Measurements from ENCODE around the gene MMP17.

The MMP17 gene

DNA sequence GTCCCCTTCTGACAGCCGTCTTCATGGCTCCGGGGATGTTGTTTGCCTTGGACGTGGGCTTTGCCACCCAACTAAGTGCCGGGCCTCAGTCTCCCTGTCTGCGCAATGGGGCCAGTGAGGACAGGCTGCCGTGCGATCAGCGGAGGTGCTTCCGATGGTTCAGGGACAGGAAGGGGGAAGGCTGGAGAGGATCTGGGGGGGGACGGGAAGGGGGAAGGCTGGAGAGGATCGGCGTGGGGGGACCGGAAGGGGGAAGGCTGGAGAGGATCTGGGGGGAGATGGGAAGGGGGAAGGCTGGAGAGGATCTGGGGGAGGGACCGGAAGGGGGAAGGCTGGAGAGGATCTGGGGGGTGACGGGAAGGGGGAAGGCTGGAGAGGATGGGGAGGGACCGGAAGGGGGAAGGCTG is 3.4 kb downstream of the MMP17 start:
- no peaks in the 10 kb centered on the region for H4K20me1 ChIP-seq (ENCODE audit: insufficient read depth, low read length)
- no peak overlapping the region for H3K9ac ChIP-seq (ENCODE audit: low read length)
- no peak overlapping the region for H3K4me3 ChIP-seq (ENCODE audit: low read depth, low read length, poor library complexity, severe bottlenecking)

GRCh38 chr12:131832321-131833231 is 4.4 kb downstream of the MMP17 start:
- no peak overlapping the region for H3K4me2 ChIP-seq (ENCODE audit: low read length)
- H3K27ac ChIP-seq (ENCODE audit: low read depth, low read length, poor library complexity, severe bottlenecking): no peak overlapping the region
- H4K20me1 ChIP-seq (ENCODE audit: insufficient read depth, low read length): no peaks in the 10 kb centered on the region
- no peak overlapping the region for H3K4me3 ChIP-seq (ENCODE audit: low read depth, low read length, poor library complexity, severe bottlenecking)
- no peaks in the 10 kb centered on the region for H3K9me3 ChIP-seq (ENCODE audit: low read length)
- no peak overlapping the region for H2AFZ ChIP-seq (ENCODE audit: low read length)
- no peaks in the 10 kb centered on the region for H3K79me2 ChIP-seq (ENCODE audit: insufficient read depth, low read length)
- H3K9me2 ChIP-seq (ENCODE audit: low read depth, low read length): no peaks in the 10 kb centered on the region
- H3F3A ChIP-seq (ENCODE audit: insufficient read depth, low read length): no peaks in the 10 kb centered on the region
- no peaks in the 10 kb centered on the region for H3K4me1 ChIP-seq (ENCODE audit: insufficient read depth, low read length, severe bottlenecking)
- no peak overlapping the region for H3K9ac ChIP-seq (ENCODE audit: low read length)
- TF ChIP-seq, protein P1, sequence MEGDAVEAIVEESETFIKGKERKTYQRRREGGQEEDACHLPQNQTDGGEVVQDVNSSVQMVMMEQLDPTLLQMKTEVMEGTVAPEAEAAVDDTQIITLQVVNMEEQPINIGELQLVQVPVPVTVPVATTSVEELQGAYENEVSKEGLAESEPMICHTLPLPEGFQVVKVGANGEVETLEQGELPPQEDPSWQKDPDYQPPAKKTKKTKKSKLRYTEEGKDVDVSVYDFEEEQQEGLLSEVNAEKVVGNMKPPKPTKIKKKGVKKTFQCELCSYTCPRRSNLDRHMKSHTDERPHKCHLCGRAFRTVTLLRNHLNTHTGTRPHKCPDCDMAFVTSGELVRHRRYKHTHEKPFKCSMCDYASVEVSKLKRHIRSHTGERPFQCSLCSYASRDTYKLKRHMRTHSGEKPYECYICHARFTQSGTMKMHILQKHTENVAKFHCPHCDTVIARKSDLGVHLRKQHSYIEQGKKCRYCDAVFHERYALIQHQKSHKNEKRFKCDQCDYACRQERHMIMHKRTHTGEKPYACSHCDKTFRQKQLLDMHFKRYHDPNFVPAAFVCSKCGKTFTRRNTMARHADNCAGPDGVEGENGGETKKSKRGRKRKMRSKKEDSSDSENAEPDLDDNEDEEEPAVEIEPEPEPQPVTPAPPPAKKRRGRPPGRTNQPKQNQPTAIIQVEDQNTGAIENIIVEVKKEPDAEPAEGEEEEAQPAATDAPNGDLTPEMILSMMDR (IDR thresholded peaks at IDR 0.05; ENCODE audit: low read length): no peak
- no peak for TF ChIP-seq EZH2 (IDR thresholded peaks at IDR 0.05; ENCODE audit: borderline replicate concordance, low read length)
- no peaks in the 10 kb centered on the region for H3K36me3 ChIP-seq (ENCODE audit: insufficient read depth, low read length)
- H3K27me3 ChIP-seq (ENCODE audit: insufficient read depth, low read length): no peaks in the 10 kb centered on the region

More for the DNA sequence above, 3.4 kb downstream of the MMP17 start:
- Histone ChIP-seq H3K9me3 (ENCODE audit: low read length) (no peaks in the 10 kb centered on the region), H3K27ac (ENCODE audit: low read depth, low read length, poor library complexity, severe bottlenecking) (no peak overlapping the region), H2AFZ (ENCODE audit: low read length) (no peak overlapping the region), H3K36me3 (ENCODE audit: insufficient read depth, low read length) (no peaks in the 10 kb centered on the region), H3F3A (ENCODE audit: insufficient read depth, low read length) (no peaks in the 10 kb centered on the region), H3K9me2 (ENCODE audit: low read depth, low read length) (no peaks in the 10 kb centered on the region), H3K79me2 (ENCODE audit: insufficient read depth, low read length) (no peaks in the 10 kb centered on the region), H3K4me2 (ENCODE audit: low read length) (no peak overlapping the region), H3K4me1 (ENCODE audit: insufficient read depth, low read length, severe bottlenecking) (no peaks in the 10 kb centered on the region), H3K27me3 (ENCODE audit: insufficient read depth, low read length) (no peaks in the 10 kb centered on the region)
- TF ChIP-seq, protein P1 (IDR thresholded peaks at IDR 0.05; ENCODE audit: low read length): no peak
- TF ChIP-seq EZH2 (IDR thresholded peaks at IDR 0.05; ENCODE audit: borderline replicate concordance, low read length): no peak

- H3K4me3 ChIP-seq (ENCODE audit: low read depth, low read length, poor library complexity, severe bottlenecking): no peak overlapping the region
- H3K9me3 ChIP-seq (ENCODE audit: low read length): no peaks in the 10 kb centered on the region
- H3K4me1 ChIP-seq (ENCODE audit: insufficient read depth, low read length, severe bottlenecking): no peaks in the 10 kb centered on the region
- no peaks in the 10 kb centered on the region for H3K79me2 ChIP-seq (ENCODE audit: insufficient read depth, low read length)
- no peak overlapping the region for H3K4me2 ChIP-seq (ENCODE audit: low read length)
- no peak overlapping the region for H3K9ac ChIP-seq (ENCODE audit: low read length)
- H3K27me3 ChIP-seq (ENCODE audit: insufficient read depth, low read length): no peaks in the 10 kb centered on the region
- no peaks in the 10 kb centered on the region for H3F3A ChIP-seq (ENCODE audit: insufficient read depth, low read length)
- H3K36me3 ChIP-seq (ENCODE audit: insufficient read depth, low read length): no peaks in the 10 kb centered on the region
- H3K27ac ChIP-seq (ENCODE audit: low read depth, low read length, poor library complexity, severe bottlenecking): no peak overlapping the region
- no peak overlapping the region for H2AFZ ChIP-seq (ENCODE audit: low read length)
- no peaks in the 10 kb centered on the region for H3K9me2 ChIP-seq (ENCODE audit: low read depth, low read length)
- no peak for TF ChIP-seq EZH2 (IDR thresholded peaks at IDR 0.05; ENCODE audit: borderline replicate concordance, low read length)
- TF ChIP-seq, protein P1 (IDR thresholded peaks at IDR 0.05; ENCODE audit: low read length): no peak
- no peaks in the 10 kb centered on the region for H4K20me1 ChIP-seq (ENCODE audit: insufficient read depth, low read length)
These were observed 5.2 kb downstream of the MMP17 start for GRCh38 chr12:131833288-131833895.

Measured in OCI-LY1 (cell line).